Measurements from ENCODE around the gene EN2. TPM values are rescaled to one million over a fixed set of nuclear protein-coding genes. Genes with fewer than 3 reads are reported as not detected.

The EN2 gene
- total and polyA plus RNA-seq, 2 of the 13 experiments (the other 11 are each of a cell fraction or from before 2014, with no cell fraction given): not detected

DNA sequence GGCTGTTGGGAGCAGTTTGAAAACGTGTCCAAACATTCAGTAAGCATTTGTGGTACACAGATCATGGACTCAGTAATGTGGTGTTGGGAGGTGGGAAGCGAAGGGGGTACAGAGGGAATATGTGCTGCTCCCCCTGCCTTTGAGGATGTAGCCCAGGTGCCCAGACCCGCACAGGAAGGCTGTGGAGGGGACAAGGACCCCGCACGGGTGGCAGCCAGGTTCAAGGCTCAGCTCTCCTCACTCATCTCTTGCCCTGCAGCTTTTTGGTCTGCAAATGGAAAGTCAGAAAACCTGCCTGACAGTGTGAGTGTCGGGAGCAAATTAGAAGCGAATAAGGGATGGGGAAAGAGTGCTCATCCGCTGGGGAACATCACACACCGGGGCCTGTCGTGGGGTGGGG, 27.3 kb upstream of the EN2 start:
- ChIA-PET POLR2A (no interaction called here), CTCF (ENCODE audit: low intra/inter-chr PET ratio, low total read pairs) (no interaction called here)
- no TSS peak for BruUV-seq (replicated peaks)
- H3K36me3 ChIP-seq (replicated peaks in 1 of 2; ENCODE audit: control insufficient read depth in 1 of 2, insufficient read depth in 2 of 2, low read length in 2 of 2): no peaks in the 10 kb centered on the region
- no peak for FAIRE-seq
- H3K27ac ChIP-seq (ENCODE audit: extremely low read length, insufficient read depth, low read length): no peak overlapping the region
- H3K4me3 ChIP-seq (replicated peaks in 1 of 3; ENCODE audit: insufficient read depth in 1 of 3, low read depth in 2 of 3, low read length in 3 of 3): no peak overlapping the region
- 1% methylated on average over 10 of the region's 10 CpGs for WGBS (ENCODE audit: low lambda C conversion rate)
- no peaks in the 10 kb centered on the region for H3K4me1 ChIP-seq (ENCODE audit: insufficient read depth, low read length)
- H3K9me3 ChIP-seq (ENCODE audit: low read length): no peaks in the 10 kb centered on the region
- intact Hi-C loops (cut with micrococcal nuclease; ENCODE audit: unreplicated experiment) (no loop called here), in situ Hi-C loops (cut with HindIII; ENCODE audit: extremely low pct_ligation_motif_present, low pct_unique_long_range_greater_than_20kb) (no loop called here)
- TF ChIP-seq, protein P1, sequence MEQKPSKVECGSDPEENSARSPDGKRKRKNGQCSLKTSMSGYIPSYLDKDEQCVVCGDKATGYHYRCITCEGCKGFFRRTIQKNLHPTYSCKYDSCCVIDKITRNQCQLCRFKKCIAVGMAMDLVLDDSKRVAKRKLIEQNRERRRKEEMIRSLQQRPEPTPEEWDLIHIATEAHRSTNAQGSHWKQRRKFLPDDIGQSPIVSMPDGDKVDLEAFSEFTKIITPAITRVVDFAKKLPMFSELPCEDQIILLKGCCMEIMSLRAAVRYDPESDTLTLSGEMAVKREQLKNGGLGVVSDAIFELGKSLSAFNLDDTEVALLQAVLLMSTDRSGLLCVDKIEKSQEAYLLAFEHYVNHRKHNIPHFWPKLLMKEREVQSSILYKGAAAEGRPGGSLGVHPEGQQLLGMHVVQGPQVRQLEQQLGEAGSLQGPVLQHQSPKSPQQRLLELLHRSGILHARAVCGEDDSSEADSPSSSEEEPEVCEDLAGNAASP (CRISPR knock-in tag; IDR thresholded peaks at IDR 0.05; ENCODE audit: borderline replicate concordance): no peak
- no peak for TF ChIP-seq ZBTB3 (CRISPR knock-in tag; IDR thresholded peaks at IDR 0.05; ENCODE audit: borderline replicate concordance, low read depth)
- TF ChIP-seq ZNF337 (CRISPR knock-in tag; IDR thresholded peaks at IDR 0.05; ENCODE audit: borderline replicate concordance, low read depth): no peak
- TF ChIP-seq DMAP1 (CRISPR knock-in tag; IDR thresholded peaks at IDR 0.05): no peak
- no peak for TF ChIP-seq POGZ (CRISPR knock-in tag; IDR thresholded peaks at IDR 0.05)
- TF ChIP-seq, protein P2, sequence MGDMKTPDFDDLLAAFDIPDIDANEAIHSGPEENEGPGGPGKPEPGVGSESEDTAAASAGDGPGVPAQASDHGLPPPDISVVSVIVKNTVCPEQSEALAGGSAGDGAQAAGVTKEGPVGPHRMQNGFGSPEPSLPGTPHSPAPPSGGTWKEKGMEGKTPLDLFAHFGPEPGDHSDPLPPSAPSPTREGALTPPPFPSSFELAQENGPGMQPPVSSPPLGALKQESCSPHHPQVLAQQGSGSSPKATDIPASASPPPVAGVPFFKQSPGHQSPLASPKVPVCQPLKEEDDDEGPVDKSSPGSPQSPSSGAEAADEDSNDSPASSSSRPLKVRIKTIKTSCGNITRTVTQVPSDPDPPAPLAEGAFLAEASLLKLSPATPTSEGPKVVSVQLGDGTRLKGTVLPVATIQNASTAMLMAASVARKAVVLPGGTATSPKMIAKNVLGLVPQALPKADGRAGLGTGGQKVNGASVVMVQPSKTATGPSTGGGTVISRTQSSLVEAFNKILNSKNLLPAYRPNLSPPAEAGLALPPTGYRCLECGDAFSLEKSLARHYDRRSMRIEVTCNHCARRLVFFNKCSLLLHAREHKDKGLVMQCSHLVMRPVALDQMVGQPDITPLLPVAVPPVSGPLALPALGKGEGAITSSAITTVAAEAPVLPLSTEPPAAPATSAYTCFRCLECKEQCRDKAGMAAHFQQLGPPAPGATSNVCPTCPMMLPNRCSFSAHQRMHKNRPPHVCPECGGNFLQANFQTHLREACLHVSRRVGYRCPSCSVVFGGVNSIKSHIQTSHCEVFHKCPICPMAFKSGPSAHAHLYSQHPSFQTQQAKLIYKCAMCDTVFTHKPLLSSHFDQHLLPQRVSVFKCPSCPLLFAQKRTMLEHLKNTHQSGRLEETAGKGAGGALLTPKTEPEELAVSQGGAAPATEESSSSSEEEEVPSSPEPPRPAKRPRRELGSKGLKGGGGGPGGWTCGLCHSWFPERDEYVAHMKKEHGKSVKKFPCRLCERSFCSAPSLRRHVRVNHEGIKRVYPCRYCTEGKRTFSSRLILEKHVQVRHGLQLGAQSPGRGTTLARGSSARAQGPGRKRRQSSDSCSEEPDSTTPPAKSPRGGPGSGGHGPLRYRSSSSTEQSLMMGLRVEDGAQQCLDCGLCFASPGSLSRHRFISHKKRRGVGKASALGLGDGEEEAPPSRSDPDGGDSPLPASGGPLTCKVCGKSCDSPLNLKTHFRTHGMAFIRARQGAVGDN (CRISPR knock-in tag; IDR thresholded peaks at IDR 0.05): no peak
- TF ChIP-seq ZNF510 (CRISPR knock-in tag; IDR thresholded peaks at IDR 0.05; ENCODE audit: low read depth): no peak
- TF ChIP-seq CBX1 (IDR thresholded peaks at IDR 0.05; ENCODE audit: low read depth): no peak
- no peak for TF ChIP-seq SMC3 (IDR thresholded peaks at IDR 0.05; ENCODE audit: low read length)
- TF ChIP-seq ATF1 (CRISPR knock-in tag; IDR thresholded peaks at IDR 0.05): no peak
- no peak for TF ChIP-seq SOX5 (CRISPR knock-in tag; IDR thresholded peaks at IDR 0.05; ENCODE audit: borderline replicate concordance)
- TF ChIP-seq IKZF4 (CRISPR knock-in tag; IDR thresholded peaks at IDR 0.05; ENCODE audit: borderline replicate concordance, low read depth, not compliant biosample characterization): no peak
- no peaks in the 10 kb centered on the region for H3K79me2 ChIP-seq (ENCODE audit: insufficient read depth, low read length)
- H3K9ac ChIP-seq (ENCODE audit: insufficient read depth, low read depth, low read length): no peak overlapping the region
- H3K4me2 ChIP-seq (ENCODE audit: low read depth, low read length): no peak overlapping the region
- peaks cover 21 to 69% of the 10 kb centered on the region in 2 experiments; a peak in 4 of 5 replicates for H3K27me3 ChIP-seq (ENCODE audit: control insufficient read depth in 1 of 2, insufficient read depth in 2 of 2, low read length in 2 of 2)
- H4K20me1 ChIP-seq (ENCODE audit: insufficient read depth, low read length): no peaks in the 10 kb centered on the region
- ATAC-seq: no peak
- no peak for DNase-seq (ENCODE audit: low spot score)
- no peak overlapping the region for H2AFZ ChIP-seq (ENCODE audit: low read length)

Measured in HepG2 (cell line).